GM21619 (cell line): Measurements from ENCODE around the gene CHEK1.

Source experiments
- ATAC-seq: cut with Tn5 transposase; IDR thresholded peaks from one replicate; pipeline ENCODE4 v1.9.1; 2021; ENCODE audit not compliant: unreplicated experiment

CHEK1 gene

GRCh38 chr11:125625630-125626287, 796 bp downstream of the CHEK1 start:
- ATAC-seq: peak; percentile 84

GRCh38 chr11:125626288-125626950, 1.5 kb downstream of the CHEK1 start:
- peak; percentile 36 for ATAC-seq

GRCh38 chr11:125627236-125627910, 2.4 kb downstream of the CHEK1 start:
- no peak for ATAC-seq

GRCh38 chr11:125637840-125638239, 12.9 kb downstream of the CHEK1 start:
- no peak for ATAC-seq

- ATAC-seq: no peak
Measured at GRCh38 chr11:125638315-125638714, 13.4 kb downstream of the CHEK1 start.

GRCh38 chr11:125645871-125646270, 20.9 kb downstream of the CHEK1 start:
- ATAC-seq: no peak

GRCh38 chr11:125649465-125650166, 24.7 kb downstream of the CHEK1 start:
- ATAC-seq: no peak

- ATAC-seq: no peak
Measured at GRCh38 chr11:125662689-125663088, 37.7 kb downstream of the CHEK1 start.

- no peak for ATAC-seq
Measured at GRCh38 chr11:125663910-125664309, 38.9 kb downstream of the CHEK1 start.

- ATAC-seq: no peak
Measured at GRCh38 chr11:125667151-125667550, 42.2 kb downstream of the CHEK1 start.

GRCh38 chr11:125670172-125670571, 45.2 kb downstream of the CHEK1 start:
- no peak for ATAC-seq

GRCh38 chr11:125671561-125671960, 46.6 kb downstream of the CHEK1 start:
- no peak for ATAC-seq

GRCh38 chr11:125674210-125674609, 49.2 kb downstream of the CHEK1 start:
- ATAC-seq: no peak

- ATAC-seq: no peak
Measured at GRCh38 chr11:125675196-125675595, 50.2 kb downstream of the CHEK1 start.

GRCh38 chr11:125679397-125679796, 54.4 kb downstream of the CHEK1 start:
- no peak for ATAC-seq

GRCh38 chr11:125679837-125680236, 54.9 kb downstream of the CHEK1 start:
- ATAC-seq: no peak

- ATAC-seq: no peak
Measured at GRCh38 chr11:125680747-125681146, 55.8 kb downstream of the CHEK1 start, which contains the start of gene ACRV1. ACRV1 (minus strand) TSS chr11:125680847; CDS start chr11:125680780, 67 bp downstream.

GRCh38 chr11:125685228-125685627, 60.3 kb downstream of the CHEK1 start:
- no peak for ATAC-seq

GRCh38 chr11:125688066-125688465, 63.1 kb downstream of the CHEK1 start:
- ATAC-seq: no peak

GRCh38 chr11:125688632-125689031, 63.7 kb downstream of the CHEK1 start:
- ATAC-seq: no peak

GRCh38 chr11:125689274-125689859, 64.4 kb downstream of the CHEK1 start:
- ATAC-seq: no peak
